SKM-1 (cell line): Measurements from ENCODE around the gene LMTK2.
A peak's percentile ranks its signal among the peaks of the same experiment; 100 is the strongest.

Source experiments
- DNase-seq: peaks from one replicate; lab custom pipeline; 2025; ENCODE audit not compliant: unreplicated experiment; lab: John Stamatoyannopoulos, UW

The LMTK2 gene

DNA sequence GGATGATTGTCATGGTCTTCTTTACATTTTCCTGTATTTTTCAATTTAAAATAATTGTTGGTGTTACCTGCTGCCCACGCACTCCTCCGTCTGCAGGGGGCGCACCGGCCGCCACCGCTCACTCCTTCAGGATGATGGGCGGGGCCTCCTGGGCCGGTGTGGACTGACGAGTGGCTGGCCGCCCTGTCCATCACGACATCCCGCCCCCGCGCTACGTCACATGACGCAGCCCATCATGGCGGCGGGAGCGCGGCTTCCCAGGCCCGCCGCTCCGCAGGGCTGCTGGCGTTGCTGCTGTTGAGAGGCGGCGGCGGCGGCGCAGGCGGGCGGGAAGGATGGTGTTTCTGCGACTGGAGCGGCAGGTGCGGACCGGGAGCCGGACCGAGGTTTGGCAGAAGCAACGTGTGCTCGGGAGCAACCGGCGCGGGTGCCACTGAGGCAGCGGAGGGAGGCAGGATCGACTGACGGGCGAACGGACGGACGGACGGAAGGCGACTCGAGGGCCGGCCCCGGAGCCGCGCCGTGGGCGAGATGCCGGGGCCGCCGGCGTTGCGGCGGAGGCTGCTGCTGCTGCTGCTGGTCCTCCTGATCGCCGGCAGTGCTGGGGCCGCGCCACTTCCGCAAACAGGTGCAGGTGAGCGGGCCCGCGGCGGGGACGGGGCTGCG lies at the start of gene LMTK2:
LMTK2 (plus strand) TSS at position 216 of the 666 bp plus-strand sequence; CDS start at position 532, 316 bp downstream.
- peak; percentile 71 for DNase-seq

GRCh38 chr7:98057157-98057556 lies 49.5 kb upstream of the LMTK2 start:
- DNase-seq = no peak

GRCh38 chr7:98058186-98058585 lies 48.5 kb upstream of the LMTK2 start:
- no peak for DNase-seq

- DNase-seq = no peak
Observed at GRCh38 chr7:98064233-98064632, 42.4 kb upstream of the LMTK2 start.

GRCh38 chr7:98066208-98066607 lies 40.5 kb upstream of the LMTK2 start:
- DNase-seq = no peak

- no peak for DNase-seq
Observed at GRCh38 chr7:98066934-98067507, 39.6 kb upstream of the LMTK2 start.

GRCh38 chr7:98073047-98073446 lies 33.6 kb upstream of the LMTK2 start:
- no peak for DNase-seq

DNA sequence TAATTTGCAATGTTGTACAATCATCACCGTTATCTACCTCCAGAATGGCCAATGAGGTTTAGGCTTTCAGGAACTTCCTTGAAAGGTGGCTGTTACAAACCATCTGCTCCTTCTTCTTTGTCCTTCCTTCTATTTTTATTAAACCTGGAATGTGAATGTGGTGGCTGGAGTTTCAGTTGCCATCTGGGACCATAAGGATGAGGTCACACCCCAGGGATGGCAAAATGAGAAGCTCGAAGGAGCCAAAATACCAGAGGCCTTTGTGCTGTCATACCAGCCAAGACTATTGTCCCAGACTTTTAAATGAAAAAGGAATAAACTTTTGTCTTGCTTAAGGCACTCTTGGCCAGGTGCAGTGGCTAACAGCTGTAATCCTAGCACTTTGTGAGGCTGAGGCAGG lies 30.9 kb upstream of the LMTK2 start:
- DNase-seq = no peak

DNA sequence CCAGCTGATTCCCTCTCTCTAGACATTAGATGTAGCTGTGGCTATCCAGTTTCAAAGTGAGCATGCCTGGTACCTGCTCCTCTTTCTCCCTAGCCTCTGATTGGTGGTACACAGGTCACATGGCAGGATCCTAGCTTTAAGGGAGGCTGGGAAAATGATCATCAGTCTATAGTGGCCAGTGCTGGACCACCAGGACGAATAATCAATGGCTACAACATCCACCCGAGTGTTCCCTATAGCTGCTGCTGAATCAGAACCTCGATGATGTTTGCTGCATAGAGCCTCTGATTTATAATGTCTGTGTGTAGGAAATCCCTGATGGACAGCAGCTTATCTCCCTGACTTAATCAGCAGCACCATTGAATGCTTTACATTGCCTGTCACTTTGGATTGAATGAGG lies 28.9 kb upstream of the LMTK2 start:
- no peak for DNase-seq

DNA sequence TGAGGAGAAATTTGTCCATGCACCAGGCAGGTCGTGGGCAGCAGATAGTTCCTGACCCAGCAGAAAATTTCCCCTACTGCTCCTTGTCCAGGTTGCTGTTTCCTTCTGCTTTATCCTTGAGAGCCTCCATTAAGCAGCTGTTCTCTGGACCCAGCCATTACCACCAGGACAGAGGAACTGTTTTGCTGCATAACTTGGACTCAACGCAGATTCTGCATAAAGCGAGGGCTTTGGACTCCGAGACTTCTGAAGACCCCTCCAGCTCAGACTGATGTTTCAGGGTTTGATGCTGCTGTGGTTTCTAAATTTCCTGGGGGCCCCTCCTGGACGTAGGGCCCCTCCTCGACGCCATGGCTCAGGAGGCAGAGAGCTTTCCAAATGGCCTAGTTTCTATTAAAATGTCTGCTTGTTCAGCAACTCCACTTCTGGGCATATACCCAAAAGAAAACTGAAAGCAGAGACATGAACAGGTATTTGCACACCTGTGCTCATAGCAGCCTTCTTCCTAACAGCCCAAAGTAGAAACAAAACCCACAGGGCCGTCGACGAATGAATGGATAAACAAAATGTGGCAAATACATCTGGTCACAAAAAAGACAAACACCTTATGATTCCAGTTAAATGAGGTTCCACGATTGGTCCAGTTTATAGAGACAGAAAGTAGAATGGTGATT lies 28.3 kb upstream of the LMTK2 start:
- DNase-seq = no peak

DNA sequence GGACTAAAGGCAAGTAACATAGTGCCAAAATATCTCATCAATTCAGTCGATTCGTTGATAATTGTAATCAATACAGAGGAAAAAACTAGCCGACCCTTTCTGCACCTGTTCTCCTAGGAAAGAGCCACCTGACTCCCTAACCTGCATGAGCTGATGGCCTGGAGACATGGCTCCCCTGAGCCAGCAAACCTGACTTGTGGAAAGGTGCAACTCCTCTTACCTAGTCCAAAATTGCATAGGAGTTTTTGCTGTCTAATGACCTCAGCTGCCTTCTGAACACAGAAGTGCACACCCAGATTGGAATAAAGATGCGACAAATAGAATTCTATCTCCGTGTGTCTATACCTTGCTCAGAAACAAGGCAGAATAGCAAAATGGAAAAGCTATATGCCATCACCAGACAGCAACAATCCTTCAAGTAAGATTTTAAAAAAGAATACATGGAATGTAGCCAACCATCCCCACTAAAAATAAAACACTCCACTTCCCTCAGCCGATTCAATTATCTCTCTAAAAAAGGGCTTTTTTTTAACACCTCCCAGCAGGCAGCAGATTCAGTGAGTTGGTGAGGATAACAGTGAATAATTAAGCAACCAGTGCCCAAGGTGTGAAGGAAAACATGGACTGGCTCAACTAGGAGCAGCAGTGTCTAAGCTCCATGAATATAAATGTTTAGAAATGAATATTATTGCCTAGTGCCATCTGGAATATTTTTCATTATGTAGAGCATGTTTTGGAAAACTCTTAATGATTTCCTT lies 26.6 kb upstream of the LMTK2 start:
- no peak for DNase-seq

DNA sequence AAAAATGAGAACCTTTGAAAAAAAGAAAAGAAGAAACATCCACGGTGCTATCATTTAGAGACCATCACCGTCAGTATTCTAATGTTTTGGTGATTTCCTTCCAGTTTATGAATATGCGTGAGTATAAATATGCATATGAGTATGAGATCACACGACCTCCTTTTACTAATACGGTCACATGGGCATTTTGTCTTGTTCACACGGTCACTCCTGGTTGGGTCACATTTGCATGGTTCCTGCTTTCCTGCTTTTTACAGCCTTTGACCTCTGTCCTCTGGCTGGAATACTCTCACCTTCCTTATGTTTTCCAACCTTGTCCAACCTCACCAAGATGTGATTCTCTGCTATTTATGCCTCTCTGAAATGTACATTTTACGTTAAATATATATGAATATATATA lies 25.3 kb upstream of the LMTK2 start:
- no peak for DNase-seq

DNA sequence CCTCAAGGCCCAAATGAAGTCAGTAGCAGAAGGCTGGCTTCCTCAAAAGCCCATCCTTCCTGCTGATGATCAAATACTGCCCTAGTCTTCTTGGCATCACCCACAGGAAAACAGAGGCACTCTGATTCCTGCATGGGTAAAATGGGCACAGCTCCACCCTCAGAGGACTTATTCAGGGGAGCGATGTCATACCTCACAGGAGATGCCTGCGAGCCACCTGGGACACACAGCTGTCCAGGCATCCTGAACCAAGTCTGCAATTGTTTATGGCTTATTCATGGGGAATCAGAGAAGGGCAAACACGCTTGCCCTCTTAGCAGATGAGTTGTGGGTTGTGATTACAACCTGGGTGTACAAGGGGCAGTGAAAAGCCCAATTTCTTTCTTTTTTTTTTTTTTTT lies 22.0 kb upstream of the LMTK2 start:
- DNase-seq = no peak

- DNase-seq = no peak
Observed at GRCh38 chr7:98085674-98086073, 21.0 kb upstream of the LMTK2 start.

GRCh38 chr7:98086281-98086718 lies 20.4 kb upstream of the LMTK2 start:
- DNase-seq = no peak

GRCh38 chr7:98088109-98088508 lies 18.6 kb upstream of the LMTK2 start:
- DNase-seq = no peak

DNA sequence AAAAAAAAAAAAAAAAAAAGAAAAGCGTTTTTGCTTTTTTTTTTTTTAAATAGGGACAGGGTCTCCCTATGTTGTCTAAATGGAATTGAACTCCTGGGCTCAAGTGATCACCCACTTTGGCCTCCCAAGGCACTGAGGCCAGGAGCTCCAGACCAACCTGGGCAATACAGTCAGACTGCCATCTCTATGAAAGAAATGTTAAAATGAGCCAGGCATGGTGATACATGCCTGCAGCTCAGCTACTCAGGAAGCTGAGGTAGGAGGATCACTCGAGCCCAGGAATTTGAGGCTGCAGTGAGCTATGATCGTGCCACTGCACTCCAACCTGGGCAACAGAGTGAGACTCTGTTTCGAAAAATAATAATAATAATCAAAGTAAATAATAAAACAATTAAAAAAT lies 16.5 kb upstream of the LMTK2 start:
- DNase-seq = no peak

DNA sequence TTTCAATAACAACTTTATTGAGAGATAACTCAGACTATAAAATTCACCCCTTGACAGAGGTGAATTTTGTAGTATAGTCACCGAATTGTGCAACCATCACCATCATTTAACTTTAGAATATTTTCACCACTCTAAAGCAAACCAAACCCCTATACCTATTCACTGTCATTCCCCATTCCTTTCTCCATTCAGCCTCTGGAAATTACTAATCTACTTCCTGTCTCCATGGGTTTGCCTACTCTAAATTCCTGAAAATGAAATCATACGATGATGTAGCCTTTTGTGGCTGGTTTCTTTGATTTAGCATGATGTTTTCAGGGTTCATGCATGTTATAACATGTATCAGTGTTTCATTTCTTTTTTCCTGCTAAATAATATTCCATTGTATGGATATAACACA lies 15.6 kb upstream of the LMTK2 start:
- no peak for DNase-seq

DNA sequence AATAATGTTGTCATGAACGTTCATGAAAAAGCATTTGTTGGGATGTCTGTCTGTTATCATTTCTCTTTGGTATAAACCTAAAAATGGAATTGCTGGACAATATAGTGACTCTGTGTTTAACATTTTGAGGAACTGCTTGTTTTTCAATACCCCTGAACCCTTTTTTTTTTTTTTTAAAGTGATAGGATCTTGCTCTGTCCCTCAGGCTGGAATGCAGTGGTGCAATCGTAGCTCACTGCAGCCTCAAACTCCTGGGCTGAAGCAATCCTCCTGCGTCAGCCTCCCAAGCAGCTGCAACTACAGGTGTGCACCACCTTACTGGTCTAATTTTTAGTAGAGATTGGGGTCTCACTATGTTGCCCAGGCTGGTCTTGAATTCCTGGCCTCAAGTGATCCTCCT lies 15.1 kb upstream of the LMTK2 start:
- no peak for DNase-seq

GRCh38 chr7:98097042-98097645 lies 9.5 kb upstream of the LMTK2 start:
- DNase-seq = no peak

GRCh38 chr7:98100088-98100487 lies 6.6 kb upstream of the LMTK2 start:
- DNase-seq = no peak
